ENCODE results near the gene PCIF1. TPM values are rescaled to one million over a fixed set of nuclear protein-coding genes. Genes with fewer than 3 reads are reported as not detected.

The PCIF1 gene
- total RNA-seq, 1 donor: 12.7 TPM

GRCh38 chr20:45946149-45946970 lies 11.9 kb downstream of the PCIF1 start:
- Histone ChIP-seq H3K9me3 (ENCODE audit: low read depth, low read length) (no peaks in the 10 kb centered on the region), H3K27ac (ENCODE audit: low read depth, low read length) (peak overlapping the region; percentile 60), H4K20me1 (ENCODE audit: insufficient read depth, low read length) (no peaks in the 10 kb centered on the region), H3K4me1 (ENCODE audit: insufficient read depth, low read length) (peaks cover 13% of the 10 kb centered on the region), H3K36me3 (ENCODE audit: insufficient read depth, low read length) (peaks cover 86% of the 10 kb centered on the region), H2AFZ (ENCODE audit: low read length) (no peak overlapping the region), H3K79me2 (ENCODE audit: insufficient read depth, low read length) (no peaks in the 10 kb centered on the region), H3K27me3 (ENCODE audit: insufficient read depth, low read length) (no peaks in the 10 kb centered on the region), H3K4me2 (ENCODE audit: insufficient read depth, low read length) (no peak overlapping the region), H3K4me3 (ENCODE audit: insufficient read depth, low read length) (no peak overlapping the region)
- TF ChIP-seq CTCF (IDR thresholded peaks at IDR 0.05; ENCODE audit: extremely low read depth, low read depth, low read length): no peak
- peak; percentile 92 for DNase-seq (ENCODE audit: insufficient read length, low spot score, missing footprints)

GRCh38 chr20:45947110-45947866 lies 12.8 kb downstream of the PCIF1 start:
- no peak overlapping the region for H3K4me2 ChIP-seq (ENCODE audit: insufficient read depth, low read length)
- H4K20me1 ChIP-seq (ENCODE audit: insufficient read depth, low read length): no peaks in the 10 kb centered on the region
- H2AFZ ChIP-seq (ENCODE audit: low read length): no peak overlapping the region
- no peaks in the 10 kb centered on the region for H3K27me3 ChIP-seq (ENCODE audit: insufficient read depth, low read length)
- TF ChIP-seq CTCF (IDR thresholded peaks at IDR 0.05; ENCODE audit: extremely low read depth, low read depth, low read length): no peak
- H3K4me3 ChIP-seq (ENCODE audit: insufficient read depth, low read length): no peak overlapping the region
- no peaks in the 10 kb centered on the region for H3K9me3 ChIP-seq (ENCODE audit: low read depth, low read length)
- peak overlapping the region; percentile 60 for H3K27ac ChIP-seq (ENCODE audit: low read depth, low read length)
- H3K4me1 ChIP-seq (ENCODE audit: insufficient read depth, low read length): peaks cover 13% of the 10 kb centered on the region
- peaks cover 91% of the 10 kb centered on the region for H3K36me3 ChIP-seq (ENCODE audit: insufficient read depth, low read length)
- H3K79me2 ChIP-seq (ENCODE audit: insufficient read depth, low read length): no peaks in the 10 kb centered on the region
- DNase-seq (ENCODE audit: insufficient read length, low spot score, missing footprints): peak; percentile 73

GRCh38 chr20:45948261-45948733 lies 13.8 kb downstream of the PCIF1 start:
- Histone ChIP-seq H4K20me1 (ENCODE audit: insufficient read depth, low read length) (no peaks in the 10 kb centered on the region), H3K9me3 (ENCODE audit: low read depth, low read length) (no peaks in the 10 kb centered on the region), H2AFZ (ENCODE audit: low read length) (no peak overlapping the region), H3K36me3 (ENCODE audit: insufficient read depth, low read length) (peaks cover 92% of the 10 kb centered on the region), H3K27me3 (ENCODE audit: insufficient read depth, low read length) (no peaks in the 10 kb centered on the region), H3K27ac (ENCODE audit: low read depth, low read length) (no peak overlapping the region), H3K4me3 (ENCODE audit: insufficient read depth, low read length) (no peak overlapping the region), H3K79me2 (ENCODE audit: insufficient read depth, low read length) (no peaks in the 10 kb centered on the region), H3K4me2 (ENCODE audit: insufficient read depth, low read length) (no peak overlapping the region), H3K4me1 (ENCODE audit: insufficient read depth, low read length) (peaks cover 13% of the 10 kb centered on the region)
- no peak for TF ChIP-seq CTCF (IDR thresholded peaks at IDR 0.05; ENCODE audit: extremely low read depth, low read depth, low read length)
- peak; percentile 81 for DNase-seq (ENCODE audit: insufficient read length, low spot score, missing footprints)
